Parathyroid adenoma (tissue), 2 donors: ENCODE data around the gene HHIPL1.

Source experiments
- H2AFZ ChIP-seq: fragments of 300-600 bp; sonication (generic); one replicate; pipeline ENCODE4 v1.7.0; 2017; ENCODE audit warnings: antibody characterized with exemption, mild to moderate bottlenecking
- H3K27ac ChIP-seq: fragments of 300-600 bp; sonication (generic); one replicate; pipeline ENCODE4 v1.7.0; 2017
- H3K27me3 ChIP-seq: fragments of 300-600 bp; sonication (generic); one replicate; pipeline ENCODE4 v1.7.0; 2017; ENCODE audit warnings: low read length; ENCODE audit not compliant: control insufficient read depth, insufficient read depth
- H3K36me3 ChIP-seq: fragments of 300-600 bp; sonication (generic); one replicate; pipeline ENCODE4 v1.7.0; 2017; ENCODE audit warnings: low read length; ENCODE audit not compliant: control insufficient read depth, insufficient read depth
- H3K4me1 ChIP-seq: fragments of 300-600 bp; sonication (generic); one replicate; pipeline ENCODE4 v1.7.0; 2017; ENCODE audit warnings: control low read depth
- H3K4me2 ChIP-seq: fragments of 300-600 bp; sonication (generic); one replicate; pipeline ENCODE4 v1.7.0; 2017; ENCODE audit warnings: low read length
- H3K4me3 ChIP-seq: fragments of 300-600 bp; sonication (generic); one replicate; pipeline ENCODE4 v1.7.0; 2017; ENCODE audit warnings: low read depth, low read length
- H3K79me2 ChIP-seq: fragments of 300-600 bp; sonication (generic); one replicate; pipeline ENCODE4 v1.7.0; 2017; ENCODE audit warnings: control low read depth
- H3K9ac ChIP-seq: fragments of 300-600 bp; sonication (generic); one replicate; pipeline ENCODE4 v1.7.0; 2017; ENCODE audit warnings: mild to moderate bottlenecking
- H3K9me3 ChIP-seq: fragments of 300-600 bp; sonication (generic); one replicate; pipeline ENCODE4 v1.7.0; 2017; ENCODE audit warnings: low read length; ENCODE audit not compliant: control insufficient read depth
- CTCF ChIP-seq: fragments of 300-600 bp; sonication (generic); IDR thresholded peaks from one replicate; pipeline ENCODE4 v1.7.0; 2017; ENCODE audit warnings: antibody characterized with exemption, mild to moderate bottlenecking
- donor health status: primary hyperparathyroidism.

HHIPL1 gene

GRCh38 chr14:99687284-99688209, 42.6 kb downstream of the HHIPL1 start:
- no peaks in the 10 kb centered on the region for H3K27me3 ChIP-seq
- H2AFZ ChIP-seq = no peak overlapping the region
- H3K4me2 ChIP-seq = no peak overlapping the region
- H3K79me2 ChIP-seq = peaks cover 5% of the 10 kb centered on the region
- no peaks in the 10 kb centered on the region for H3K9me3 ChIP-seq
- TF ChIP-seq CTCF = peak; percentile 55
- H3K27ac ChIP-seq = no peak overlapping the region
- H3K9ac ChIP-seq = no peak overlapping the region
- peaks cover 4% of the 10 kb centered on the region for H3K4me1 ChIP-seq
- no peaks in the 10 kb centered on the region for H3K36me3 ChIP-seq
- no peak overlapping the region for H3K4me3 ChIP-seq

DNA sequence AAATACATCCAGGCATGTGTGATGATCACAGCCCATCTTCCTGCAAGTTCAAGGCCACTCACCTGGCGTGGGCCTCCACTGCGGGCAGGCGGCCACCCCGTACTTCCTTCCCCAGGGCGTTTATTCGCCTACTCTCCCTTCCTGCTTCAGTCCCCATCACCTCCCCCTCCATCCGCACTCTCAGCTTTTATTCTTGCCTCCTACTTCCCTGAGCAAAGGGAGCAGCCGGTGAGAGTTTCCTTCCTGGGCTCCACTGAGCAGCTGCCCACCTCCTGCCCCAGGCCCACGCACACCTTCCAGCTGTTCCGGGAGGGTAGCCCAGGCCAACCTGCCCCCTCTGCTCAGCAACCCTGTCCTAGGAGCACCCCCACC, 43.3 kb downstream of the HHIPL1 start:
- Histone ChIP-seq H2AFZ (no peak overlapping the region), H3K4me2 (no peak overlapping the region), H3K4me1 (no peaks in the 10 kb centered on the region), H3K36me3 (no peaks in the 10 kb centered on the region), H3K79me2 (peaks cover 5% of the 10 kb centered on the region), H3K27me3 (no peaks in the 10 kb centered on the region), H3K9ac (no peak overlapping the region), H3K4me3 (no peak overlapping the region), H3K27ac (no peak overlapping the region), H3K9me3 (no peaks in the 10 kb centered on the region)
- no peak for TF ChIP-seq CTCF

DNA sequence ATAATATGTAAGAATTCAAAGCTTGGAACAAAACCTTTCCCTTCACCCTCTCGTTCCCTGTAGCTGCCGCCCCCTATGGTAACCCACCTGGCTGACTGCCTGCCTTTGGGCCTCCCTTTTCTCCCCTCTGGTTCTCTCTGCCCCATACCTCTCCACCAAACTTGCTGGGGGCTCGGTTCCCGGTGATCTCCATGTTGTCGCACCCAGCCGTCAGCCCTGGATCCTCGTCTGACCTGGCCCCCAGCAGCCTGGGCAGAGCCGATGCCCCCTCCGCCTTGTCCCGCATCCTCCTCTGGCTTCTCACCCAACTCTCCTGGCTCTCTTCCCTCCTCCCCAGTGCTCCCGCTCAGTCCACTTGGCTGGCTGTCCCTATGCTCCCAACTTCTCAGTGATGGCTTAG, 43.7 kb downstream of the HHIPL1 start:
- H3K9ac ChIP-seq = no peak overlapping the region
- H3K4me1 ChIP-seq = no peaks in the 10 kb centered on the region
- no peak overlapping the region for H2AFZ ChIP-seq
- H3K36me3 ChIP-seq = no peaks in the 10 kb centered on the region
- H3K27me3 ChIP-seq = no peaks in the 10 kb centered on the region
- H3K4me2 ChIP-seq = no peak overlapping the region
- peaks cover 5% of the 10 kb centered on the region for H3K79me2 ChIP-seq
- H3K27ac ChIP-seq = no peak overlapping the region
- H3K9me3 ChIP-seq = no peaks in the 10 kb centered on the region
- no peak overlapping the region for H3K4me3 ChIP-seq
- TF ChIP-seq CTCF = no peak

DNA sequence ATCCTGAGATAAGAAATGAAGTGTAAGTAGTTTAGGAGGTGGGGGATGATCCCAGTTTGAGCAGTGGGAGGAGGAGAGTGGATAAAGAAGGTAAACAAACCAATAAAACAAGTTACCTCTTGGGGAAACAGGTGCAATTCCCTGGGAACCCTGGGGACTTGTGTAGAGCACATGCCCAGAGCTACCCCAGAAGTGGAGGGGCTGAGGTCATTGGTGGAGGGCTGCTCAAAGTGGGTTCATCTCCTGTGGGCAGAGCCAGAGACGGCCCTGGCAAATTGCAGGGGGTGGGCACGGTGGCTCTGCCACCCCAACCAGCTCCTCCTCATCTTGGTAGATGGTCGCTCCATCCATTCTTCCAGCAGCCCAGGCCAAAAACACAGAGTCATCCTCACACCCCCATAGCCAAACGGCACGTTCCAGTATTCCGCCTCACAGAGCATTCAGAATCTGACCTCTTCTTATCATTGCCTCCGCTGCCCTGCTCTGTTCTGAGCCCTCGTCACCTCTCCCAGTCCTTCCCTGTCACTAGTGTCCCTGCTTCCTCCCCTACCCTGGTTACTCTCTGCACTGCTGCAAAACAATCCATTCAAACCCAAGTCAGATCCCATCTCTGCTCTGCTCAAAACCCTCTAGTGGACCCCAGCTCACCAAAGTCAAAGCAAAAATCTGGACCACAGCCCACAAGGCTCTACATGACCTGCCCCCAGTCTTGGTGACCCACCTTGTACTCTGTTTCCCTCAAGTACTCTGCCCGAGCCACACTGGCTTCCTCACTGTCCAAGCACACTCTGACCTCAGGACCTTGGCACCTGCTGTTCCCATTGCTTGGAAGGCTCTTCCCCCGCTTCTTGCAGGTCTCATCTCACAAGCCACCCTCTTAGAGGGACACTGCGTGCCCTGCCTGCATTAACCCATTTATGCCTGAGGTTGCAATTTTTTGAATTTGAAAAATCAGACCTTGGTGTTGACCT, 44.6 kb downstream of the HHIPL1 start:
- Histone ChIP-seq H3K27me3 (no peaks in the 10 kb centered on the region), H3K27ac (no peak overlapping the region), H3K36me3 (no peaks in the 10 kb centered on the region), H3K79me2 (peaks cover 5% of the 10 kb centered on the region), H3K4me3 (no peak overlapping the region), H2AFZ (no peak overlapping the region), H3K4me1 (no peaks in the 10 kb centered on the region), H3K9ac (no peak overlapping the region), H3K4me2 (no peak overlapping the region), H3K9me3 (no peaks in the 10 kb centered on the region)
- no peak for TF ChIP-seq CTCF
